ENCODE data around the gene SPHKAP.

SPHKAP gene

GRCh38 chr2:228037915-228038314 is 143.6 kb downstream of the SPHKAP start:
- no peak for TF ChIP-seq CTCF (IDR thresholded peaks at IDR 0.05)
- no peaks in the 10 kb centered on the region for H3K9me3 ChIP-seq
- H3K4me1 ChIP-seq (ENCODE audit: control insufficient read depth in 1 of 2, insufficient read depth in 1 of 2, low read depth in 1 of 2, low read length in 1 of 2): no peaks in the 10 kb centered on the region
- no peak overlapping the region for H3K4me3 ChIP-seq (ENCODE audit: low read depth in 1 of 2, low read length in 1 of 2)
- no peaks in the 10 kb centered on the region for H3K27me3 ChIP-seq
- no peak overlapping the region for H3K27ac ChIP-seq
- no peaks in the 10 kb centered on the region for H3K36me3 ChIP-seq

- no peak for TF ChIP-seq CTCF (IDR thresholded peaks at IDR 0.05)
- Histone ChIP-seq H3K36me3 (no peaks in the 10 kb centered on the region), H3K9me3 (no peaks in the 10 kb centered on the region), H3K4me3 (ENCODE audit: low read depth in 1 of 2, low read length in 1 of 2) (no peak overlapping the region), H3K4me1 (ENCODE audit: control insufficient read depth in 1 of 2, insufficient read depth in 1 of 2, low read depth in 1 of 2, low read length in 1 of 2) (no peaks in the 10 kb centered on the region), H3K27me3 (no peaks in the 10 kb centered on the region), H3K27ac (no peak overlapping the region)
Observed at GRCh38 chr2:228023619-228024018, 157.9 kb downstream of the SPHKAP start.

- H3K9me3 ChIP-seq: no peaks in the 10 kb centered on the region
- TF ChIP-seq CTCF (IDR thresholded peaks at IDR 0.05): no peak
- no peak overlapping the region for H3K27ac ChIP-seq
- H3K27me3 ChIP-seq: no peaks in the 10 kb centered on the region
- no peaks in the 10 kb centered on the region for H3K4me1 ChIP-seq (ENCODE audit: control insufficient read depth in 1 of 2, insufficient read depth in 1 of 2, low read depth in 1 of 2, low read length in 1 of 2)
- H3K36me3 ChIP-seq: no peaks in the 10 kb centered on the region
- H3K4me3 ChIP-seq (ENCODE audit: low read depth in 1 of 2, low read length in 1 of 2): no peak overlapping the region
Observed at GRCh38 chr2:228018311-228018710, 163.2 kb downstream of the SPHKAP start.

GRCh38 chr2:228017784-228018183 is 163.7 kb downstream of the SPHKAP start:
- Histone ChIP-seq H3K36me3 (no peaks in the 10 kb centered on the region), H3K4me3 (ENCODE audit: low read depth in 1 of 2, low read length in 1 of 2) (no peak overlapping the region), H3K27me3 (no peaks in the 10 kb centered on the region), H3K27ac (no peak overlapping the region), H3K4me1 (ENCODE audit: control insufficient read depth in 1 of 2, insufficient read depth in 1 of 2, low read depth in 1 of 2, low read length in 1 of 2) (no peaks in the 10 kb centered on the region), H3K9me3 (no peaks in the 10 kb centered on the region)
- no peak for TF ChIP-seq CTCF (IDR thresholded peaks at IDR 0.05)

- Histone ChIP-seq H3K27ac (no peak overlapping the region), H3K4me3 (ENCODE audit: low read depth in 1 of 2, low read length in 1 of 2) (no peak overlapping the region), H3K9me3 (no peaks in the 10 kb centered on the region), H3K36me3 (no peaks in the 10 kb centered on the region), H3K27me3 (no peaks in the 10 kb centered on the region), H3K4me1 (ENCODE audit: control insufficient read depth in 1 of 2, insufficient read depth in 1 of 2, low read depth in 1 of 2, low read length in 1 of 2) (no peaks in the 10 kb centered on the region)
- TF ChIP-seq CTCF (IDR thresholded peaks at IDR 0.05): no peak
Observed at GRCh38 chr2:228016402-228016801, 165.1 kb downstream of the SPHKAP start.

GRCh38 chr2:228015741-228016140 is 165.7 kb downstream of the SPHKAP start:
- no peaks in the 10 kb centered on the region for H3K36me3 ChIP-seq
- TF ChIP-seq CTCF (IDR thresholded peaks at IDR 0.05): no peak
- H3K27ac ChIP-seq: no peak overlapping the region
- H3K9me3 ChIP-seq: no peaks in the 10 kb centered on the region
- no peaks in the 10 kb centered on the region for H3K27me3 ChIP-seq
- H3K4me1 ChIP-seq (ENCODE audit: control insufficient read depth in 1 of 2, insufficient read depth in 1 of 2, low read depth in 1 of 2, low read length in 1 of 2): no peaks in the 10 kb centered on the region
- H3K4me3 ChIP-seq (ENCODE audit: low read depth in 1 of 2, low read length in 1 of 2): no peak overlapping the region
